K562 (cell line): ENCODE measurements around the gene TMED7. TPM values are rescaled to one million over a fixed set of nuclear protein-coding genes. Genes with fewer than 3 reads are reported as not detected.

Experiments
- ATAC-seq: fragments of 200-7000 bp; cut with Tn5 transposase; 3 replicates; pipeline ENCODE4 v1.9.1; 2020; ENCODE audit warnings: moderate library complexity
- BruUV-seq: library from RNA; stranded (reverse); fragments of 400-500 nt; replicated peaks from 2 replicates; lab custom pipeline; 2021; lab: Mats Ljungman, UMichigan
- CTCF ChIA-PET: fragments of 300-600 bp; formaldehyde crosslinking; extraction: SDS; loops from one replicate; lab custom pipeline; 2021; ENCODE audit warnings: low intra/inter-chr PET ratio; lab: Yijun Ruan, JAX
- POLR2A ChIA-PET: fragments of 300-600, 350-650 bp; sonication (Branson Sonifier 250); formaldehyde crosslinking; extraction: SDS; loops from one replicate; lab custom pipeline; 2021; ENCODE audit warnings: antibody characterized with exemption, inconsistent platforms; lab: Yijun Ruan, JAX
- DNase-seq, 4 experiments: peaks; one replicate each; pipeline versions ENCODE4 v3.0.0 to v3.0.0-alpha.2; 2011 to 2018; ENCODE audit warnings: low spot score in 3 of 4, mixed read lengths in 3 of 4; ENCODE audit errors: extremely low read depth in 1 of 4
- FAIRE-seq: peaks from 2 replicates; lab custom pipeline; 2011; peaks lifted over from hg19 to GRCh38; lab: Jason Lieb, UNC
- H2AFZ ChIP-seq: 2 replicates; pipeline ENCODE4 v1.6.0; 2011; ENCODE audit warnings: low read depth, low read length, control low read depth, inconsistent platforms
- H3K27ac ChIP-seq: fragments of 200-600 bp; 3 replicates; pipeline ENCODE4 v1.8.0; 2011; ENCODE audit warnings: low read depth, mild to moderate bottlenecking, control low read depth, inconsistent platforms, low read length, moderate library complexity, mixed read lengths; ENCODE audit errors: extremely low read depth
- H3K27me3 ChIP-seq, 2 experiments: fragments of 300-600 bp in 1 of 2; 2 replicates in 1 of 2; 3 replicates in 1 of 2; pipeline versions ENCODE4 v1.6.0 to v1.8.0; 2011; ENCODE audit warnings: inconsistent platforms in 2 of 2, low read length in 2 of 2, mild to moderate bottlenecking in 1 of 2, mixed read lengths in 1 of 2, moderate library complexity in 1 of 2; ENCODE audit not compliant: control insufficient read depth in 2 of 2, insufficient read depth in 2 of 2
- H3K36me3 ChIP-seq: fragments of 300-600 bp; 3 replicates; pipeline ENCODE4 v1.8.0; 2011; ENCODE audit warnings: mild to moderate bottlenecking, low read length, inconsistent platforms; ENCODE audit not compliant: control insufficient read depth, insufficient read depth
- H3K4me1 ChIP-seq, 2 experiments: fragments of 200-600 bp in 1 of 2; replicated peaks in 1 of 2; 2 replicates in 1 of 2; 3 replicates in 1 of 2; pipeline versions ENCODE4 v1.5.1 to v1.8.0; 2011; ENCODE audit warnings: inconsistent platforms in 2 of 2, low read length in 2 of 2, mild to moderate bottlenecking in 1 of 2, mixed read lengths in 1 of 2, moderate library complexity in 1 of 2; ENCODE audit not compliant: control insufficient read depth in 2 of 2, insufficient read depth in 2 of 2
- H3K4me2 ChIP-seq: 2 replicates; pipeline ENCODE4 v1.6.1; 2011; ENCODE audit warnings: low read length, control low read depth, inconsistent platforms, mixed read lengths; ENCODE audit not compliant: insufficient read depth
- H3K4me3 ChIP-seq: fragments of 200-600 bp; sonication (generic), shearing (Covaris generic); 2 replicates; pipeline ENCODE4 v1.5.1; 2016; ENCODE audit warnings: control low read depth, inconsistent platforms
- H3K79me2 ChIP-seq: fragments of 200-600 bp; 3 replicates; pipeline ENCODE4 v1.8.0; 2011; ENCODE audit warnings: low read length, inconsistent platforms; ENCODE audit not compliant: control insufficient read depth, insufficient read depth
- H3K9ac ChIP-seq, 2 experiments: 2 replicates each; pipeline versions ENCODE4 v1.6.0 to v1.6.1; 2011; ENCODE audit warnings: low read depth in 2 of 2, low read length in 2 of 2, control low read depth in 1 of 2, inconsistent platforms in 1 of 2, mild to moderate bottlenecking in 1 of 2, mixed read lengths in 1 of 2; ENCODE audit not compliant: insufficient read depth in 1 of 2
- H3K9me1 ChIP-seq: one replicate; pipeline ENCODE4 v1.6.0; 2011; ENCODE audit warnings: inconsistent platforms, mild to moderate bottlenecking, low read length, moderate library complexity; ENCODE audit not compliant: control insufficient read depth, insufficient read depth
- H3K9me3 ChIP-seq: replicated peaks from 2 replicates; pipeline ENCODE4 v1.5.1; 2011; ENCODE audit warnings: low read depth, low read length, inconsistent platforms; ENCODE audit not compliant: control insufficient read depth, insufficient read depth
- H4K20me1 ChIP-seq: replicated peaks from 2 replicates; pipeline ENCODE4 v1.6.1; 2011; ENCODE audit warnings: low read length, inconsistent platforms, mixed read lengths; ENCODE audit not compliant: control insufficient read depth, insufficient read depth
- ELF2 ChIP-seq: fragments of 250-450 bp; sonication (Bioruptor Pico); IDR thresholded peaks from 2 replicates; pipeline ENCODE4 v1.5.0; 2021; ENCODE audit warnings: mild to moderate bottlenecking
- NBN ChIP-seq: fragments of 450-650 bp; IDR thresholded peaks from 2 replicates; pipeline ENCODE4 v1.6.1; 2016; ENCODE audit warnings: low read depth, mild to moderate bottlenecking
- POLR2A ChIP-seq: fragments of 450-650 bp; conservative IDR thresholded peaks from 2 replicates; pipeline ENCODE4 v1.6.1; 2016
- SIN3A ChIP-seq, 2 experiments: fragments of 150-350 bp in 1 of 2; IDR thresholded peaks; 2 replicates each; pipeline ENCODE4 v1.6.1; 2011 to 2016; ENCODE audit warnings: borderline replicate concordance in 2 of 2, low read depth in 2 of 2, low read length in 2 of 2, mild to moderate bottlenecking in 2 of 2, moderate library complexity in 2 of 2; ENCODE audit not compliant: control insufficient read depth in 1 of 2
- SP1 ChIP-seq: sonication (generic); formaldehyde crosslinking; IDR thresholded peaks from 2 replicates; pipeline ENCODE4 v1.8.1; 2022; ENCODE audit warnings: mild to moderate bottlenecking, missing genetic modification reagents
- SP2 ChIP-seq: IDR thresholded peaks from 2 replicates; pipeline ENCODE4 v1.6.1; 2011; ENCODE audit warnings: mild to moderate bottlenecking, low read depth, low read length, moderate library complexity; ENCODE audit not compliant: poor library complexity, severe bottlenecking; ENCODE audit errors: extremely low read depth
- ZFP36 ChIP-seq: fragments of 150-350 bp; IDR thresholded peaks from 2 replicates; pipeline ENCODE4 v1.6.1; 2018; ENCODE audit warnings: low read length, low read depth; ENCODE audit not compliant: partially characterized antibody
- WGBS: fragments of 100-300 bp; shearing (Covaris generic); methylation state at CpG from one replicate; pipeline ENCODE4 v1.1.6; 2016; ENCODE audit warnings: low coverage, mixed read lengths; ENCODE audit not compliant: insufficient coverage; ENCODE audit errors: missing lambda C conversion rate; 5-methylcytosine and 5-hydroxymethylcytosine counted together
- in situ Hi-C: fragments of 300-500 bp; cut with MboI; formaldehyde crosslinking; loops from 4 replicates; pipeline ENCODE4 v1.15.0; 2018; ENCODE audit warnings: inconsistent platforms, mixed read lengths
- intact Hi-C: fragments of 100-400 bp; cut with micrococcal nuclease; formaldehyde crosslinking; loops from 2 replicates; pipeline ENCODE4 v1.14.2; 2022
- polyA plus RNA-seq, 8 experiments: library from polyadenylated mRNA; depleted of rRNA in 4 of 8; stranded (reverse) in 5 of 8; unstranded in 3 of 8; fragments of >200 nt; fragmentation: Nextera tagmentation in 2 of 8; fragmentation: Illumina TruSeq in 1 of 8; extraction: Ambion mirVana in 2 of 8; extraction: Trizol in 1 of 8; gene quantifications; 2 replicates each; pipeline versions ENCODE4 v1.2.1 to v1.2.3, GENCODE V29; 2011 to 2014; ENCODE audit warnings: inconsistent platforms in 1 of 8, missing spikeins in 1 of 8
- total RNA-seq, 7 experiments: library from RNA; depleted of rRNA in 6 of 7; stranded (reverse); fragments of >200 nt in 6 of 7; fragmentation: Illumina TruSeq in 2 of 7; extraction: Trizol in 2 of 7; gene quantifications; 2 replicates each; pipeline versions ENCODE4 v1.2.1 to v1.2.3, GENCODE V29; 2011 to 2021; ENCODE audit warnings: low replicate concordance in 1 of 7
- TF ChIP-seq, protein P1 (sequence below): fragments of 450-650 bp; IDR thresholded peaks from 2 replicates; pipeline ENCODE4 v1.6.1; 2017; ENCODE audit warnings: antibody characterized with exemption
- TF ChIP-seq, protein P2 (sequence below): fragments of 450-650 bp; IDR thresholded peaks from 2 replicates; pipeline ENCODE4 v1.6.1; 2016; ENCODE audit warnings: low read depth, mild to moderate bottlenecking, moderate library complexity

The TMED7 gene
- total and polyA plus RNA-seq, 9 of the 15 experiments (the other 6 are each of a cell fraction or from before 2014, with no cell fraction given), result 15.9 to 93.4 (median 41.7) TPM

DNA sequence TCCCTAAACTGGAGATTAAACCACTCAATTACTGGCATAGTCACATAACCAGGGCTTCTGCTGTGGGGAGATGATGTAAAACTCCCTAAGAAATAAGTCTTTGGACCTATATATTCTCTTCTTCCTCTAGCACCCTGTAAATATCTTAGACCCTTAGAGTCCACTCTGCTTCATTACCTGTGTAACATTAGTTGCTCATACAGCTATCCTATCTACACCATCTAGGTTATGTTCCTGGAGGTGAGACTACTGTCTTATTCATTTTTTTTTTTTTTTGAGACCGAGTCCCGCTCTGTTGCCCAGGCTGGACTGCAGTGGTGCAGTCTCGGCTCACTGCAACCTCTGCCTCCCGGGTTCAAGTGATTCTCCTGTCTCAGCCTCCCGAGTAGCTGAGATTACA, 14.0 kb downstream of the TMED7 start:
- TF ChIP-seq, protein P1, sequence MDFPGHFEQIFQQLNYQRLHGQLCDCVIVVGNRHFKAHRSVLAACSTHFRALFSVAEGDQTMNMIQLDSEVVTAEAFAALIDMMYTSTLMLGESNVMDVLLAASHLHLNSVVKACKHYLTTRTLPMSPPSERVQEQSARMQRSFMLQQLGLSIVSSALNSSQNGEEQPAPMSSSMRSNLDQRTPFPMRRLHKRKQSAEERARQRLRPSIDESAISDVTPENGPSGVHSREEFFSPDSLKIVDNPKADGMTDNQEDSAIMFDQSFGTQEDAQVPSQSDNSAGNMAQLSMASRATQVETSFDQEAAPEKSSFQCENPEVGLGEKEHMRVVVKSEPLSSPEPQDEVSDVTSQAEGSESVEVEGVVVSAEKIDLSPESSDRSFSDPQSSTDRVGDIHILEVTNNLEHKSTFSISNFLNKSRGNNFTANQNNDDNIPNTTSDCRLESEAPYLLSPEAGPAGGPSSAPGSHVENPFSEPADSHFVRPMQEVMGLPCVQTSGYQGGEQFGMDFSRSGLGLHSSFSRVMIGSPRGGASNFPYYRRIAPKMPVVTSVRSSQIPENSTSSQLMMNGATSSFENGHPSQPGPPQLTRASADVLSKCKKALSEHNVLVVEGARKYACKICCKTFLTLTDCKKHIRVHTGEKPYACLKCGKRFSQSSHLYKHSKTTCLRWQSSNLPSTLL, result no peak
- TF ChIP-seq NBN, result no peak
- TF ChIP-seq POLR2A, result peak; percentile 57
- no peak for TF ChIP-seq ZFP36
- TF ChIP-seq, protein P2, sequence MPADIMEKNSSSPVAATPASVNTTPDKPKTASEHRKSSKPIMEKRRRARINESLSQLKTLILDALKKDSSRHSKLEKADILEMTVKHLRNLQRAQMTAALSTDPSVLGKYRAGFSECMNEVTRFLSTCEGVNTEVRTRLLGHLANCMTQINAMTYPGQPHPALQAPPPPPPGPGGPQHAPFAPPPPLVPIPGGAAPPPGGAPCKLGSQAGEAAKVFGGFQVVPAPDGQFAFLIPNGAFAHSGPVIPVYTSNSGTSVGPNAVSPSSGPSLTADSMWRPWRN, result no peak
- TF ChIP-seq SP1 (CRISPR knock-in tag), result no peak
- no peak for TF ChIP-seq ELF2 (CRISPR knock-in tag)
- TF ChIP-seq SP2, result no peak
- TF ChIP-seq SIN3A (IDR thresholded peaks at IDR 0.05; ENCODE audit: borderline replicate concordance in 2 of 2, control insufficient read depth in 1 of 2, low read depth in 2 of 2, low read length in 2 of 2), result no peak
- TF ChIP-seq, all 486 proteins: peak for 1
- in situ Hi-C loops (no loop called here), intact Hi-C loops (no loop called here)
- no peak overlapping the region for H3K4me2 ChIP-seq
- H3K36me3 ChIP-seq, result peaks cover 60% of the 10 kb centered on the region
- FAIRE-seq (no peak), ATAC-seq (peak; percentile 64; the same call in 2 of the 3 replicates), DNase-seq (no peak)
- 96% methylated on average over 4 of the region's 5 CpGs for WGBS
- no peak overlapping the region for H3K4me3 ChIP-seq
- H4K20me1 ChIP-seq, result no peaks in the 10 kb centered on the region
- ChIA-PET CTCF (no interaction called here), POLR2A (interaction anchor here (1.0 to 1.4 kb wide), 3 partner anchors 9 to 12 kb away, joined by 3 to 5 read pairs (median 4); partner anchors contain the start of gene TICAM2)
- H3K9ac ChIP-seq, result no peak overlapping the region
- H3K27me3 ChIP-seq, result no peaks in the 10 kb centered on the region
- no peaks in the 10 kb centered on the region for H3K9me3 ChIP-seq
- H3K4me1 ChIP-seq, result no peaks in the 10 kb centered on the region
- no TSS peak for BruUV-seq
- H3K27ac ChIP-seq, result no peak overlapping the region
- H2AFZ ChIP-seq, result no peak overlapping the region
- H3K79me2 ChIP-seq, result peaks cover 25% of the 10 kb centered on the region; the same call in 1 of the 3 replicates
- no peaks in the 10 kb centered on the region for H3K9me1 ChIP-seq
